Mesenchymal stem cell (in vitro differentiated cells and primary cell): Measurements from ENCODE around the gene KDM7A.

Source experiments
- DNase-seq: peaks from one replicate; pipeline ENCODE4 v3.0.0-alpha.2; 2013
- H2AFZ ChIP-seq: one replicate; pipeline ENCODE4 v1.6.1; 2013; ENCODE audit warnings: low read depth, mild to moderate bottlenecking, control low read depth, inconsistent platforms, low read length, moderate library complexity
- H2AK5ac ChIP-seq: 2 replicates; pipeline ENCODE4 v1.6.1; 2013; ENCODE audit warnings: low read length, moderate library complexity, mild to moderate bottlenecking, inconsistent platforms; ENCODE audit not compliant: severe bottlenecking
- H2BK120ac ChIP-seq: one replicate; pipeline ENCODE4 v1.6.1; 2013; ENCODE audit warnings: low read depth, mild to moderate bottlenecking, inconsistent platforms, low read length, moderate library complexity
- H2BK12ac ChIP-seq, 2 experiments: one replicate each; pipeline ENCODE4 v1.6.1; 2013; ENCODE audit warnings: inconsistent platforms in 2 of 2, low read length in 2 of 2, mild to moderate bottlenecking in 2 of 2, moderate library complexity in 2 of 2, control low read depth in 1 of 2
- H2BK15ac ChIP-seq: one replicate; pipeline ENCODE4 v1.6.1; 2013; ENCODE audit warnings: mild to moderate bottlenecking, low read depth, inconsistent platforms; ENCODE audit not compliant: poor library complexity, severe bottlenecking
- H2BK5ac ChIP-seq: 2 replicates; pipeline ENCODE4 v1.6.1; 2013; ENCODE audit warnings: low read depth, mild to moderate bottlenecking, low read length, control low read depth, inconsistent platforms; ENCODE audit not compliant: poor library complexity, severe bottlenecking
- H3K14ac ChIP-seq, 2 experiments: one replicate each; pipeline ENCODE4 v1.6.1; 2013; ENCODE audit warnings: inconsistent platforms in 2 of 2, low read length in 2 of 2, control low read depth in 1 of 2, mild to moderate bottlenecking in 1 of 2, moderate library complexity in 1 of 2
- H3K18ac ChIP-seq, 2 experiments: one replicate each; pipeline ENCODE4 v1.6.1; 2013; ENCODE audit warnings: inconsistent platforms in 2 of 2, low read length in 2 of 2, control low read depth in 1 of 2, low read depth in 1 of 2, mild to moderate bottlenecking in 1 of 2
- H3K23ac ChIP-seq, 2 experiments: one replicate each; pipeline ENCODE4 v1.6.1; 2013; ENCODE audit warnings: inconsistent platforms in 2 of 2, low read length in 2 of 2, mild to moderate bottlenecking in 2 of 2, moderate library complexity in 2 of 2, control low read depth in 1 of 2
- H3K27ac ChIP-seq: 2 replicates; pipeline ENCODE4 v1.5.1; 2013; ENCODE audit warnings: mild to moderate bottlenecking, moderate library complexity, low read length, control low read depth, inconsistent platforms; ENCODE audit not compliant: poor library complexity, severe bottlenecking
- H3K27me3 ChIP-seq, 2 experiments: 2 replicates each; pipeline versions ENCODE4 v1.6.1 to v1.7.0; 2013; ENCODE audit warnings: low read length in 2 of 2, mild to moderate bottlenecking in 2 of 2, moderate library complexity in 2 of 2, control low read depth in 1 of 2, inconsistent platforms in 1 of 2; ENCODE audit not compliant: control insufficient read depth in 1 of 2, insufficient read depth in 1 of 2
- H3K36me3 ChIP-seq, 2 experiments: 2 replicates each; pipeline versions ENCODE4 v1.6.1 to v1.7.0; 2013; ENCODE audit warnings: low read length in 2 of 2, control low read depth in 1 of 2, inconsistent platforms in 1 of 2, low read depth in 1 of 2, mild to moderate bottlenecking in 1 of 2; ENCODE audit not compliant: insufficient read depth in 2 of 2, control insufficient read depth in 1 of 2
- H3K4ac ChIP-seq, 2 experiments: one replicate each; pipeline ENCODE4 v1.6.1; 2013; ENCODE audit warnings: inconsistent platforms in 2 of 2, low read length in 2 of 2, mild to moderate bottlenecking in 2 of 2, moderate library complexity in 2 of 2, control low read depth in 1 of 2, low read depth in 1 of 2
- H3K4me1 ChIP-seq: 2 replicates; pipeline ENCODE4 v1.6.1; 2013; ENCODE audit warnings: low read depth, low read length, control low read depth; ENCODE audit not compliant: control insufficient read depth, insufficient read depth
- H3K4me2 ChIP-seq: 2 replicates; pipeline ENCODE4 v1.6.1; 2013; ENCODE audit warnings: low read length, mild to moderate bottlenecking, inconsistent platforms; ENCODE audit not compliant: poor library complexity, severe bottlenecking
- H3K4me3 ChIP-seq, 2 experiments: 2 replicates each; pipeline versions ENCODE4 v1.5.1 to v1.7.0; 2013; ENCODE audit warnings: low read length in 2 of 2, mild to moderate bottlenecking in 2 of 2, control low read depth in 1 of 2, low read depth in 1 of 2; ENCODE audit not compliant: insufficient read depth in 1 of 2
- H3K79me1 ChIP-seq: replicated peaks from 2 replicates; pipeline ENCODE4 v1.6.1; 2013; ENCODE audit warnings: mild to moderate bottlenecking, control low read depth, low read length, inconsistent platforms; ENCODE audit not compliant: poor library complexity, severe bottlenecking
- H3K9ac ChIP-seq: 2 replicates; pipeline ENCODE4 v1.7.0; 2013; ENCODE audit warnings: mild to moderate bottlenecking, low read length, moderate library complexity
- H3K9me3 ChIP-seq: 2 replicates; pipeline ENCODE4 v1.7.0; 2013; ENCODE audit warnings: mild to moderate bottlenecking, low read length; ENCODE audit not compliant: control insufficient read depth
- H4K8ac ChIP-seq: one replicate; pipeline ENCODE4 v1.6.1; 2013; ENCODE audit warnings: inconsistent platforms, mild to moderate bottlenecking, low read length, moderate library complexity
- H4K91ac ChIP-seq: one replicate; pipeline ENCODE4 v1.6.1; 2013; ENCODE audit warnings: mild to moderate bottlenecking, low read length, inconsistent platforms
- WGBS: methylation state at CpG from one replicate; pipeline ENCODE4 v1.1.7; 2013; ENCODE audit warnings: mixed read lengths; 5-methylcytosine and 5-hydroxymethylcytosine counted together

Gene KDM7A

DNA sequence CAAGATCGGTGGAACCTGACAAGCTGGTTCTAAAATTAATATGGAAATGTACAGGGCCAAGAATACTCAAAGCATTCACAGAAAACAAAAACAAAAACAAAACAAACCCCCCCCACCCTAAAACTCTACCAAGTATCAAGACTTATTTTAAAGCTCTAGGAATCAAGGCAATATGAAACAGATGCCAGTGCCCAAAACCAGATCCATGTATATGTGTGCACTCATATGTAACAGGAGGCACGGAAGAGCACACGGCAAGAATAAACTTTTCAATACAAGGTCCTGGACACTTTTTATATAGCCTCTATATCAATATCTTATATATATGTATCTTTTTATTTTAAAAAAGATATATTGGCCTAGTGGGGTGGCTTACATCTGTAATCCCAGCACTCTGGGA, 35.5 kb downstream of the KDM7A start:
- Histone ChIP-seq H2BK15ac (no peak overlapping the region), H3K14ac (no peak overlapping the region), H2BK5ac (no peak overlapping the region), H4K91ac (no peak overlapping the region), H2AK5ac (no peak overlapping the region), H2BK120ac (no peak overlapping the region), H3K4ac (no peak overlapping the region), H3K9me3 (no peaks in the 10 kb centered on the region), H3K27ac (no peak overlapping the region), H3K4me1 (no peaks in the 10 kb centered on the region), H3K27me3 (no peaks in the 10 kb centered on the region), H2AFZ (no peak overlapping the region), H3K79me1 (peaks cover 3% of the 10 kb centered on the region), H3K4me3 (no peak overlapping the region), H4K8ac (no peak overlapping the region), H3K18ac (no peak overlapping the region), H3K4me2 (no peak overlapping the region), H3K9ac (no peak overlapping the region), H3K23ac (no peak overlapping the region), H3K36me3 (peaks cover 0 to 14% of the 10 kb centered on the region in 2 experiments), H2BK12ac (no peak overlapping the region)
- whole genome bisulfite sequencing = 100% methylated on average over 1 of the region's 3 CpGs
- DNase-seq = no peak

- Histone ChIP-seq H2BK5ac (no peak overlapping the region), H3K9me3 (no peaks in the 10 kb centered on the region), H3K79me1 (peaks cover 2% of the 10 kb centered on the region), H2BK15ac (no peak overlapping the region), H3K23ac (no peak overlapping the region), H2BK12ac (no peak overlapping the region), H4K91ac (no peak overlapping the region), H3K9ac (no peak overlapping the region), H3K4ac (no peak overlapping the region), H2AK5ac (no peak overlapping the region), H4K8ac (no peak overlapping the region), H3K14ac (no peak overlapping the region), H2AFZ (no peak overlapping the region), H3K27me3 (no peaks in the 10 kb centered on the region), H3K18ac (no peak overlapping the region), H3K4me2 (no peak overlapping the region), H3K27ac (no peak overlapping the region), H2BK120ac (no peak overlapping the region), H3K36me3 (peaks cover 0 to 21% of the 10 kb centered on the region in 2 experiments), H3K4me3 (no peak overlapping the region), H3K4me1 (no peaks in the 10 kb centered on the region)
- no peak for DNase-seq
- no CpG with 5 or more reads among the region's 2 CpGs for WGBS
Observed at GRCh38 chr7:140137078-140137477, 39.7 kb downstream of the KDM7A start.

DNA sequence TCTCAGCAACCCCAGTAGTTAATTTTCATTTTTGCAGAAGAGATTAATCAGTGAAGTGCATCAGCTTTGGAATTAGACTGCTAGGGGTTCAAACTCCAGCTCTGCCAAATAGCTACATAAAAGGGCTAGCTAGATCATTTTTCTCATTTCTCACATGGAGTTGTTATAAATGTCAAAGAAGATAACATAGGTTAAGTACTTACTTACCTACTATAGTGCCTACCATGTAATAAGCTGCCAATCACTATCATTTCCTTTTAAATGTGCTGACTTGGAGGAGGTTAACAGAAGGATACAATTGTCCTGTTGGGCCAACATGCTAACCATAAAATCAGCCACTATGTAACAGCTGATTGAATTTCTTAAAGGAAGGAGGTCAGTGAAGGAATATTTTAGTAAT, 40.7 kb downstream of the KDM7A start:
- H2BK12ac ChIP-seq = no peak overlapping the region
- H2AK5ac ChIP-seq = no peak overlapping the region
- no peak overlapping the region for H2BK120ac ChIP-seq
- no peak overlapping the region for H3K4me3 ChIP-seq
- peaks cover 0 to 32% of the 10 kb centered on the region in 2 experiments for H3K36me3 ChIP-seq
- no peak overlapping the region for H4K91ac ChIP-seq
- H3K9me3 ChIP-seq = no peaks in the 10 kb centered on the region
- H3K18ac ChIP-seq = no peak overlapping the region
- H3K9ac ChIP-seq = no peak overlapping the region
- H3K4ac ChIP-seq = no peak overlapping the region
- H3K14ac ChIP-seq = no peak overlapping the region
- no peak overlapping the region for H3K23ac ChIP-seq
- H2AFZ ChIP-seq = no peak overlapping the region
- H3K27me3 ChIP-seq = no peaks in the 10 kb centered on the region
- H3K4me1 ChIP-seq = no peaks in the 10 kb centered on the region
- H2BK15ac ChIP-seq = no peak overlapping the region
- H3K4me2 ChIP-seq = no peak overlapping the region
- DNase-seq = no peak
- H3K27ac ChIP-seq = no peak overlapping the region
- H3K79me1 ChIP-seq = peaks cover 2% of the 10 kb centered on the region
- H4K8ac ChIP-seq = no peak overlapping the region
- no peak overlapping the region for H2BK5ac ChIP-seq

DNA sequence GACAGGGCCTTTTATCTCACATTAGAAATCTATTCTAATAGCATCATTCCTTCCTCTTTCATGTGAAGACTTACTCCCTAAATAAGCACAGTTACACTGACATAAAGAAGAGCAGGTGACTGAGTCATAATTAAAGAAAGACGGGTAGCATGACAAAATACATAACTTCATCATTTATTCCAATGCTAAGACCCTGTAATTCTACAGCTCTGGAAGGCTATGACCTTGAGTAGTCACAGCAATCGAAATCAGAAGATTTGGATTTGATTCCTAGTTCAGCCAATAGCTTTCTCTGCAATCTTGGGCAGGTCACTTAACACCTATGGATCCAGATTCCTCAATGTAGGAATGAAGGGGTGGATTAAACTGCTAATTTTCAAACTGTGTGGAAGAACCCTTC, 42.7 kb downstream of the KDM7A start:
- H3K9me3 ChIP-seq = no peaks in the 10 kb centered on the region
- H3K27me3 ChIP-seq = no peaks in the 10 kb centered on the region
- no peak overlapping the region for H3K4me3 ChIP-seq
- no peak overlapping the region for H2BK15ac ChIP-seq
- peaks cover 2% of the 10 kb centered on the region for H3K79me1 ChIP-seq
- no peak overlapping the region for H2AK5ac ChIP-seq
- H3K14ac ChIP-seq = no peak overlapping the region
- no peak for DNase-seq
- H2BK5ac ChIP-seq = no peak overlapping the region
- no peak overlapping the region for H3K4me2 ChIP-seq
- H3K18ac ChIP-seq = no peak overlapping the region
- H2BK120ac ChIP-seq = no peak overlapping the region
- H2AFZ ChIP-seq = no peak overlapping the region
- peaks cover 0 to 40% of the 10 kb centered on the region in 2 experiments for H3K36me3 ChIP-seq
- WGBS = 92% methylated on average over 2 of the region's 2 CpGs
- no peak overlapping the region for H3K9ac ChIP-seq
- H4K8ac ChIP-seq = no peak overlapping the region
- no peak overlapping the region for H4K91ac ChIP-seq
- no peak overlapping the region for H3K23ac ChIP-seq
- no peaks in the 10 kb centered on the region for H3K4me1 ChIP-seq
- H2BK12ac ChIP-seq = no peak overlapping the region
- no peak overlapping the region for H3K4ac ChIP-seq
- H3K27ac ChIP-seq = no peak overlapping the region
